Omental fat pad (tissue), 4 donors: ENCODE data around the gene KRT1. TPM values are rescaled to one million over a fixed set of nuclear protein-coding genes. Genes with fewer than 3 reads are reported as not detected.

ENCODE experiments used
- ATAC-seq: fragments of 150-250 bp; one replicate; pipeline ENCODE4 v1.9.1; 2016; ENCODE audit warnings: mild to moderate bottlenecking, moderate library complexity; ENCODE audit not compliant: low FRiP score
- DNase-seq: peaks from one replicate; pipeline ENCODE4 v3.0.0-alpha.2; 2019; ENCODE audit warnings: low spot score
- CTCF ChIP-seq, 3 donors: fragments of 450-650 bp; IDR thresholded peaks; one replicate each; pipeline ENCODE4 v1.5.1; 2016 to 2017; ENCODE audit warnings: antibody characterized with exemption in 3 of 3, mild to moderate bottlenecking in 3 of 3, moderate library complexity in 2 of 3
- total RNA-seq, 4 donors: library from RNA; depleted of rRNA; stranded (reverse); fragments of >200 nt; gene quantifications; one replicate each; pipeline ENCODE4 v1.1.0, GENCODE V29; 2016

KRT1 gene
- total RNA-seq, 4 donors from 2014 or later: 0.47 TPM; not detected in 3

GRCh38 chr12:52643233-52644077 lies 36.8 kb downstream of the KRT1 start:
- no peak for TF ChIP-seq CTCF (IDR thresholded peaks at IDR 0.05)

GRCh38 chr12:52641468-52641867 lies 38.7 kb downstream of the KRT1 start:
- no peak for TF ChIP-seq CTCF (IDR thresholded peaks at IDR 0.05)
- no peak for DNase-seq
- no peak for ATAC-seq

More at GRCh38 chr12:52643233-52644077, 36.8 kb downstream of the KRT1 start:
- ATAC-seq (no peak), DNase-seq (no peak)

DNA sequence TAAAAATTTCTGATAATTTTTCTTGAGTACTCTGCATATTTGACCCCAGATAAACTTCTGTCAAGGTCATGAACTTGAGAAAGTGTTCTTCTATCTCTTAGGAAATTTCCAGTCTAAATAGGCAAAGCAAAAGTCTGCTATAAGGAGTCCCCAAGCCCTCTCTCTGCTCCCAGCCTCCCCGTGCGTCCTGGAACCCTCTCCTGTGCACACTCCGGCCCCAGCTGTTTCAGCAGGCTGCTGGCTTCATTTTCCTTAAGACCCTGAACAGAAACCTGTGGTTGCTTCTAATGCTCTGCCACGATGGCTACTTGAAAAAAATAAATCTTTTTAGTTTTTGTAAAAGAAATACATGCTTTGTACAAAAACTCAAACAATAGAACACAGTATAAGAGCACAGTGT lies 42.9 kb downstream of the KRT1 start:
- no peak for TF ChIP-seq CTCF (IDR thresholded peaks at IDR 0.05)
- DNase-seq (no peak), ATAC-seq (no peak)

DNA sequence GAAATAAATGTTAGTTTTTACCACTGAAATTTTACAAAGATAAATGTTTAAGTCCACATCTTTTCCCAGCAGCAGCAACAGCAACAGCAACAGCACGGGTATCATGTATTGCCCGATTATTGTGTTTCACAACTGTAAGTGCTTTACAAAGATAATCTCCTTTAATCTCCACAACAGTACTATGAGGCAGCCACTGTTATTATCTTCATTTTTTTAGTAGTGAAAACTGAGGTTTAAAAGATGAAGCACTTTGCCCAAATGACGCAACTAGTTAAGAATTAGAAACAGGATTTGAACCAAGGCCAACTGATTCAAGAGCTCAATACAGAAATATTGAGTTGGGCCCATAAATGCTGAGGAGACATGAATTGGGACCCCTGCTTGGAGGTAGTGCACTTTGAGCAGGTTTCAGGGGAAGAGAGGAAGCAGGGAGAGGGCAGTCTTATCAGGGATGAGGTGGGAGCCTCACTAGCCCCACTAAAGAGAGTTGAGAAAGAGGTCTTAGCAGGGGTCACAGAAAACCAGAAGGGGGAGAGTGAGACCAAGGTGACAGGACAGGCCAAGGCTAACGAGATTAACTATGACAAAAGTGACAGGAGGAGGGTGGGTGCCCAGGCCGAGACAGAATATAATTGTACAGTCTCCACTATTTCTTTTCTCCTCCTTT lies 43.5 kb downstream of the KRT1 start:
- DNase-seq (no peak), ATAC-seq (no peak)
- TF ChIP-seq CTCF (IDR thresholded peaks at IDR 0.05): no peak

GRCh38 chr12:52636189-52636588 lies 44.0 kb downstream of the KRT1 start:
- ATAC-seq: no peak
- DNase-seq: no peak
- no peak for TF ChIP-seq CTCF (IDR thresholded peaks at IDR 0.05)

DNA sequence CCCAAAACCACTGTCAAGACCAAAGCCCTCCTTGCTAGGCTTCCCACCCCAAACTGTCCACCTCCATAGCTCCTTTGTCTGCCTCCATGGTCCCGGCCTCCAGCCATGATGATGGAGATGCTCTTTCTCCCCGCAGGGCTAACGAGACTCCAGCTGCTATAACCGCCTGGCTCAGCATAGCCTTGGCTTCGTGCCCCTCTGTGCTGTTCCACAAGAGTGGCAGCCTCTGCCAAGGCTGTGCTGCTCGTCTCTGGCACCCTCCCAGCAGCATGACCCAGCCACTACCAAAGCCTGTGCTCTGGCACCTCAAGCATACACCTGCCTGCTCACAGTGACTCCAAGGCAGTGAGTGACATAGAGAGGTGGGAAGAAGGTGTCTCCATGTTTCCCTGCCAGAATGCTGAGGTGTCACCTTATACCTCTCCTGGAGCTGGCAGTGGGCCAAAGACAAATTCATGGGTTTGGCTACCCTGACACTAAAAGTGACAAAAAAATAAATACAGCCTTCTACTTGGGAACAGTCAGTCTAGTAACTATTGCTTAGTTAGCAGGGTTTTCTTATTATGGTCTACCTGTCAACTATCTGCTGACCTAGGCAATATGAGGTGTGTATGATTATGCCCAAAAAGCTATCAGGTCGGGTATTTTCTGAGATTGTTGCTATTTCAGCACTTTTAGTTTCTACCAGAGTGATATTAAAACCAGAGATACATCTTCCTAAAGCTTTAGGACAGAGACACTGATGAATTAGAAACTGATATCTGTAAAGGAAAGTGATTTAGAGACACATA lies 45.7 kb downstream of the KRT1 start:
- ATAC-seq (no peak), DNase-seq (no peak)
- TF ChIP-seq CTCF (IDR thresholded peaks at IDR 0.05): no peak
